ENCODE measurements around the gene BATF2.
"Not testable (repeated sequence)": the region's sequence is repeated elsewhere in the genome, so short reads cannot be mapped to it uniquely, and the experiment has no call there.

The BATF2 gene

DNA sequence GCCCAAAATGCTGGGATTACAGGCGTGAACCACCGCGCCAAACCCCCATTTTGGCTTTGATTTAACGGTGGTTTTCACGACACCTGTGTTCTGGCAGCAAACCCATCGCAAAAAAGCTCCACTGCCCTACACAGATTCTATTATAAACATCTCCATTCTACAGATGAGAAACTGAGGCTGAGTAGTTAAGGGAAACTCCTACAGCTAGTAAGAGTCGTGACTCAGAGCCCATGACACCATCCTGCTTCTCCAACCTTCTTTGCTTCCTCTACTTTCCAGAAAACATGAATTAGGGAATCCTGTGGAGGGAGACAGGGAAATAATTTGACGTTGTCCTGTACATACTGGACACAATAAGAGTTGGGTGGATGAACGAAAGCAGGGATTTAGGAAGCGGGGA is 30.0 kb upstream of the BATF2 start:
- ATAC-seq (replicated peaks; ENCODE audit: extremely low read depth, poor library complexity, severe bottlenecking) (no peak), DNase-seq (ENCODE audit: low spot score in 2 of 2) (no peak)
- peaks cover 14% of the 10 kb centered on the region for H3K4me1 Mint-ChIP-seq
- H3K27ac Mint-ChIP-seq (ENCODE audit: low read depth), result no peak overlapping the region
- no peaks in the 10 kb centered on the region for H3K9me3 Mint-ChIP-seq
- peaks cover 10% of the 10 kb centered on the region for H3K36me3 Mint-ChIP-seq (ENCODE audit: insufficient read depth)
- peak overlapping the region; percentile 48 for H3K4me3 Mint-ChIP-seq
- H3K27me3 Mint-ChIP-seq, result no peaks in the 10 kb centered on the region

DNA sequence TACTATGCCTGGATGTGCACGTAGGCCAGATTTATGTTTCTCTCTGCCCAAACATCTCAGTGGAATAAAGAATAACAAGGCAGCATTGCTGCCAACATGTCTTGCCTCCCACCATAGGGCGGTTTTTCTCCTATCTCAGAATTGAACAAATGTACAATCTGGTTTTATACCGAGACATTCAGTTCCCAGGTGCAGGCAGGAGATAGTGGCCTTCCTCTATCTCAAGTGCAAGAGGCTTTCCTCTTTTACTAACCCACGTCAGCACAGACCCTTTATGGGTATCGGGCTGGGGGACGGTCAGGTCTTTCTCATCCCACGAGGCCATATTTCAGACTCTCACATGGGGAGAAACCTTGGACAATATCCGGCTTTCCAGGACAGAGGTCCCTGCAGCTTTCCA is 26.7 kb upstream of the BATF2 start:
- H3K9me3 Mint-ChIP-seq; H3K27me3 Mint-ChIP-seq; H3K4me3 Mint-ChIP-seq; DNase-seq (ENCODE audit: low spot score in 2 of 2); ATAC-seq (replicated peaks; ENCODE audit: extremely low read depth, poor library complexity, severe bottlenecking): not testable (repeated sequence)
- peak overlapping the region; percentile 67 for H3K27ac Mint-ChIP-seq (ENCODE audit: low read depth)
- peaks cover 14% of the 10 kb centered on the region for H3K4me1 Mint-ChIP-seq
- peaks cover 11% of the 10 kb centered on the region for H3K36me3 Mint-ChIP-seq (ENCODE audit: insufficient read depth)

DNA sequence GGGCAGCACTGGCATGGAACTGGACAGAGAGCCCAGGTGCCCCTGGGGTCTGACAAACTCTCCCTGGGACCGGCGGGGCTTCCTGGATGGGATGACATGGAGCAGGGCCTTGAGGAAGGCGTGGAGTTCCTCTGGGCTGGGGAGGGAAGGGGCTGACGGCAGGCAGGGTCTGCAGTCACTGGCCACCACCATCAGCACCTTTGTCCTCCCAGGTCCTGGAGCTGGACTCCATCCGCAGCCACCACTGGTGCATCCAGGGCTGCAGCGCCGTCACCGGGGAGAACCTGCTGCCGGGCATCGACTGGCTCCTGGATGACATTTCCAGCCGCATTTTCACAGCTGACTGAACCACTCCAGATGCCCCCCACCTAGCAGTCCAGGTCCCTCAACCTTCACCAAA is 24.7 kb upstream of the BATF2 start:
- H3K27me3 Mint-ChIP-seq, result no peaks in the 10 kb centered on the region
- ATAC-seq (replicated peaks; ENCODE audit: extremely low read depth, poor library complexity, severe bottlenecking) (no peak), DNase-seq (ENCODE audit: low spot score in 2 of 2) (no peak)
- no peak overlapping the region for H3K4me3 Mint-ChIP-seq
- H3K27ac Mint-ChIP-seq (ENCODE audit: low read depth), result no peak overlapping the region
- H3K36me3 Mint-ChIP-seq (ENCODE audit: insufficient read depth), result peaks cover 9% of the 10 kb centered on the region
- H3K9me3 Mint-ChIP-seq, result no peaks in the 10 kb centered on the region
- peaks cover 4% of the 10 kb centered on the region for H3K4me1 Mint-ChIP-seq

DNA sequence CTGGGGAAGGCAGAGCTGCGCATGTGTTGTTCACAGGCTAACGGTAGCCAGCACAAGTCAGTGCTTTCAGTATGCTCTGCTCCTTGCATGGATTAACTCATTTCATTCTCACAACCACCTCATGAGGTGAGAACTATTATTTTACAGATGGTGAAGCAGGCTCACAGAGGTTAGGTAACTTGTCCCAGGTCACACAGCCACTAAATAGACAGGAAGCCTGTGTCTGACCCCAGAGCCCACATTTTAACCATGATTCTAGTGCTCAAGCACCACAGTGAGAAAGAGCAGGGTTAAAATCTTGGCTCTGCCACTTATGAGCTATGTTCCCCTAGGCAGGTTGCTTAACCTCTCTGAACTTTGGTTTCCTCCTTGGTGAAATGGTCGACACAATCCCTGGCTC is 24.2 kb upstream of the BATF2 start:
- DNase-seq (ENCODE audit: low spot score in 2 of 2) (no peak), ATAC-seq (replicated peaks; ENCODE audit: extremely low read depth, poor library complexity, severe bottlenecking) (peak; percentile 58)
- Mint-ChIP-seq H3K4me3 (no peak overlapping the region), H3K27ac (ENCODE audit: low read depth) (no peak overlapping the region), H3K4me1 (peaks cover 9% of the 10 kb centered on the region), H3K9me3 (no peaks in the 10 kb centered on the region), H3K27me3 (no peaks in the 10 kb centered on the region), H3K36me3 (ENCODE audit: insufficient read depth) (peaks cover 8% of the 10 kb centered on the region)

DNA sequence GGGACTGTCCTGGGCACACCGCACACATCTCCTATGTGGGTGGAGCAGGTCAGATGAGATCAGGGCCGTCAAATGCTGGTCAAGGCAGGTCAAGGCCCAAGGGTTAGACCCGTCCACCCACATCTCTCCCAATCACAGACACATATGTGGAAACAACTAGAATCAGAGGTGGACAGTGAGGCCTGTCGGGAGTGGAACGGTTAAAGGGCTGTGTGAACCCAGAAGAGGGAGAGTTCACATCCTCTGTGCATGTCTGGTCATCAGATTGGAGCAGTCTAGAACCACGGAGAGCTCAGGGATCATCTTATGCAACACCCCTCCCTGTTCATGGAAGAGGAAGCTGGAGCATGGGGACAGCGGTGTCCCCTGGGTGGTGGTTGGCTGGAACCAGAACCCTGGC is 23.1 kb upstream of the BATF2 start:
- DNase-seq (ENCODE audit: low spot score in 2 of 2) (no peak), ATAC-seq (replicated peaks; ENCODE audit: extremely low read depth, poor library complexity, severe bottlenecking) (no peak)
- Mint-ChIP-seq H3K4me3 (no peak overlapping the region), H3K27me3 (no peaks in the 10 kb centered on the region), H3K9me3 (no peaks in the 10 kb centered on the region), H3K36me3 (ENCODE audit: insufficient read depth) (peaks cover 8% of the 10 kb centered on the region), H3K27ac (ENCODE audit: low read depth) (no peak overlapping the region), H3K4me1 (peaks cover 15% of the 10 kb centered on the region)

DNA sequence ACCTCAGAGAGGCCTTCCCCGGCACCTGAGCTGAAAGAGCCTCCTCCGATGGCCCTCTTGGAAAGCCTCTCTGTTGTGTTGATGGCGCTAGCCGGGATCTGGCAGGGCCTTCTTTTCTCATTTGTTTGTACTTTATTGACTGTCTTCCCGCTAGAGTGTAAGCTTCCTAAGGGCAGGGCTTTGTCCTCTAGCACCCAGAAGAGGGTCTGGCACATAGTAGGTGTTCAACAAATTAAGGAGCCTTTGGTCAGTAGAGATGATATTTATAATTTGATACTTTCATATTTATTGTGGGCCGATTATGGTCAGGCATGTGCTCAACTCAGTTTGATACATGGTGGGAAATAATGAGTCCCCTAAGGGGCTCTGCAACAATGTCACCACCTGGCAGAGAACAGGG is 21.2 kb upstream of the BATF2 start:
- no peak for ATAC-seq (replicated peaks; ENCODE audit: extremely low read depth, poor library complexity, severe bottlenecking)
- peaks cover 23% of the 10 kb centered on the region for H3K4me1 Mint-ChIP-seq
- peaks cover 9% of the 10 kb centered on the region for H3K36me3 Mint-ChIP-seq (ENCODE audit: insufficient read depth)
- H3K27me3 Mint-ChIP-seq, result no peaks in the 10 kb centered on the region
- DNase-seq (ENCODE audit: low spot score in 2 of 2), result no peak
- H3K4me3 Mint-ChIP-seq, result no peak overlapping the region
- H3K9me3 Mint-ChIP-seq, result no peaks in the 10 kb centered on the region
- H3K27ac Mint-ChIP-seq (ENCODE audit: low read depth), result no peak overlapping the region

DNA sequence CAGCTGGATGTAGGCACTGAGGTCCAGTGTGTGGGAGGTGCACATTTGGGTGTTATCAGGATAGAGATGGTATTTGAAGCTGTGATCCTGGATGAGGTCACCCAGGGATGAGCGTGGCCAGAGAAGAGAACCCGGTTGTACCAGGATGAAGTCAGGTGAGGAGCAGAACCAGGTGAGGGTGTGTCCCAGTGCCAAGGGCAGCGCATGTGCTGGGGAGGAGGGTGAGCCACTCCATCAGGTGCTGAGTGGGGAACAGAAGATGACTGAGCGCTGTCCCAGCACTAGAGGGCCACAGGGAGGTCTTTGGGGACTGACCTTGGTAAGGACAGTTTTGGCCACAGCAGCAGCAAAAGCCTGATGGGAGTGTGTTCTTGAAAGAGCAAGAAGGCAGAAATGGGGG is 19.9 kb upstream of the BATF2 start:
- no peak for DNase-seq (ENCODE audit: low spot score in 2 of 2)

DNA sequence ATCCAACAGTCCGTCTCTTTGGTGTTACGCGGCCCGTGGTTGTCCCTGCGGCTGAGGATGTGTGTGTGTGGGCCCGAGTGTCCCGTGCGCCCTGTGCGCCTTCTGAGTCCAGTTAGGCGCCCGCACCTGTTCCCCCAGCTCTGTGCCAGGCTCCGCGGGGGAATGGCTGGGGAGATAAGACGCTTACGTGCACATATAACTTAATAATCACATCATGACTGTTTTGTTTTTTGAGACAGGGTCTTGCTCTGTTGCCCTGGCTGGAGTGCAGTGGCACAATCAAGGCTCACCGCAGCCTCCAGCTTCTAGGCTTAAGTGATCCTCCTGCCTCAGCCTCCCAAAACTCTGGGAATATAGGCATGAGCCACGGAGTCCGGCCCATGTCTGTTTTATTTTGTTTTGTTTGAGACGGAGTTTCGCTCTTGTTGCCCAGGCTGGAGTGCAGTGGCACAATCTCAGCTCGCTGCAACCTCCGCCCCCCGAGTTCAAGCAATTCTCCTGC is 18.0 kb upstream of the BATF2 start:
- peaks cover 4% of the 10 kb centered on the region for H3K36me3 Mint-ChIP-seq (ENCODE audit: insufficient read depth)
- peak overlapping the region; percentile 61 for H3K27ac Mint-ChIP-seq (ENCODE audit: low read depth)
- H3K4me1 Mint-ChIP-seq, result peaks cover 25% of the 10 kb centered on the region
- no peaks in the 10 kb centered on the region for H3K27me3 Mint-ChIP-seq
- ATAC-seq (replicated peaks; ENCODE audit: extremely low read depth, poor library complexity, severe bottlenecking) (no peak), DNase-seq (ENCODE audit: low spot score in 2 of 2) (no peak)
- peak overlapping the region; percentile 81 for H3K4me3 Mint-ChIP-seq
- H3K9me3 Mint-ChIP-seq, result no peaks in the 10 kb centered on the region

More for the DNA sequence above, 19.9 kb upstream of the BATF2 start:
- Mint-ChIP-seq H3K4me3 (no peak overlapping the region), H3K36me3 (ENCODE audit: insufficient read depth) (peaks cover 9% of the 10 kb centered on the region), H3K4me1 (peaks cover 25% of the 10 kb centered on the region), H3K9me3 (no peaks in the 10 kb centered on the region), H3K27ac (ENCODE audit: low read depth) (peak overlapping the region; percentile 36), H3K27me3 (no peaks in the 10 kb centered on the region)
- ATAC-seq (replicated peaks; ENCODE audit: extremely low read depth, poor library complexity, severe bottlenecking), result no peak

DNA sequence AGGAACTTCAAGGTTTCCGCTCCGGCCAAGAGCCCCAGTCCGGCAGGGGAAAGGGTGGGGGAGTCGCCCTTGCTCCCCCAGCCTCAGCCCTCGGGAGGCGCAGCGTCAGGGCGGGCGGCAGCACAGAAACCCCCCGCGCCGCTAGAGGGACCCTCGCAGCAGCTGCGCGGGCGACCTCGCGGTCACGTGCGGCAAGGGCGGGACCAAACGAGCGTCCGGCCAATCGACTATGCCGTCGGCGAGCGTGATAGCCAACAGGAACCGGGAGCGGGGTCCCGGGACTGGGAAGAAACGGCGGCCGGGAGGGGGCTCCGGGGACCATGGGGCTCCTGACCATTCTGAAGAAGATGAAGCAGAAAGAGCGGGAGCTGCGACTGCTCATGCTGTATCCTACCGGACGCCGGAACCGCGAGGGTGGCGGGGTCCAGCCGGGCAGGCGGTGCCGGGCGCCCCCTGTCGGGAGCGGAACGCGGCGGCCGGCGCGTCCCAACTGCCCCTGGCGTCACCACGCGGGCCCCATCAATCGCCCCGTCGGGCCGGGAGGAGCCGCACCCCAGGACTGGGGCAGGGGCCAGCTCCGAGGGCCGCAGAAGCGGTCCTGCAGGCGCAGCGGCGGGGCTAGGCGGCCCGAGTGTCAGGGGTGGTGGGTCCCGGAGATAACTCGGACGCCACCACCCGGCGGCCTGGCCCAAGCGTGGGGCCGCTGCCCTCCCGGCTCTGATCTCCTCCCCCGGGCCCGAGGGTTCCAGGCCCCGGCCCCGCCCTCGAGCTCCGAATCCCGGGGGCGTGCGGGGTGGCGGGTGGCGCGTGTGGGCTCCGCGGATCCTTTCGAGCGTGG is 17.3 kb upstream of the BATF2 start, which contains the start of gene ARL2:
Gene ARL2 (plus strand): TSS at position 273 of the 838 bp plus-strand sequence. CDS start 48 bp downstream, at position 321.
- H3K27me3 Mint-ChIP-seq, result no peaks in the 10 kb centered on the region
- H3K4me1 Mint-ChIP-seq, result peaks cover 25% of the 10 kb centered on the region
- H3K9me3 Mint-ChIP-seq, result no peaks in the 10 kb centered on the region
- peaks cover 4% of the 10 kb centered on the region for H3K36me3 Mint-ChIP-seq (ENCODE audit: insufficient read depth)
- DNase-seq (ENCODE audit: low spot score in 2 of 2) (peak; percentile 78), ATAC-seq (replicated peaks; ENCODE audit: extremely low read depth, poor library complexity, severe bottlenecking) (peak; percentile 74)
- peak within 1 kb of the TSS; percentile 93 for H3K27ac Mint-ChIP-seq (ENCODE audit: low read depth)
- H3K4me3 Mint-ChIP-seq, result peak within 1 kb of the TSS; percentile 87

DNA sequence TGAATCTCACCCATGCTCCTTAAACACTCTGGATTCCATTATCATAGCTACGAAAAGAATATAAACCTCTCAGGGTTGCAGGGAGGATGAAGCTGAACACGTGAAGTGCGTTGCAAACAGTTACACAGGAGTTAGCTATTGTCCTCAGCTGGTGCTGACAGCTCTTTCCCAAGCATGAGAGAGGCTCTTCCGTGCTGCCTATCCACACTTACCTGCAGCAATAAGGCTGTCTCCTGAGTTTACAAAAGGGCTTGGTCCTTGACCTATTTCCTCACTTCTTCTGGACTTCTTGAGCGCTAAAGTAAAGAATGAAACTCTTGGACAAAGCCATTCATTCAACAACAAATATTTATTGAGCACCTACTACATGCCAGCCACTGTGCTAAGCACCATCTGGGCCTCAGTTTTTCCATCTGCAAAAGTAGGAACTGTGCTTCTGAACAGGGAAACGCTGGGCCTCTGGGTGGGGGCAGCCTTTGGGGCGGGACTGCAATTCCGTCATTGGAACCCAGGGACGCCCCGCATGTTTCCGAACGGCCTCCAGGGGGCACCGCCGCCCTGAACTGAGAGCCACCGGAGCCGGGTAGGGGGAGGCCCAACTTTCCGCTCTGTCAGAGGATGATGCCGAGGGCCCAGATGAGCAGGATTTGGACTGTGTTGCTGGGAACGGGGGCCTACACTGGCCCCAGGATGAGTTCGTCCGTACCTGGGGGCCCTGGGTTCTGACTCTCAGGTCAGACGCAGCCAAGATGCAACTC is 16.5 kb upstream of the BATF2 start:
- peak; percentile 81 to 89 for DNase-seq (ENCODE audit: low spot score in 2 of 2)
- H3K9me3 Mint-ChIP-seq, result no peaks in the 10 kb centered on the region
- peaks cover 4% of the 10 kb centered on the region for H3K36me3 Mint-ChIP-seq (ENCODE audit: insufficient read depth)

DNA sequence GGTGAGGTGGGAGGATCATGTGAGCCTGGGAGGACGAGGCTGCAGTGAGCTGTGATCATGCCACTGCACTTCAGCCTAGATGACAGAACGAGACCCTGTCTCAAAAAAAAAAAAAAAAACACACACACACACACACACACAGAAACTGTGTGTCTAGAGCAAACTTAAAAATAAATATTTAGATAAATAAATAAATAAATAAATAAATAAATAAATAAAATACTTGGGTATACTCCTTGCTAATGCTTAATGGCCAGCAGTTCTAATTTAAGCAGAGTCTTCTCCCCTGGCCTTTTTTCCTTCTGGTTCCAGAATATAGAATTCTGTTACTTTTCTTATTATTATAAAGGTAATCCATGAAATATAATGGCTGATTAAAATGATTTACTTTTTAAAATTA is 12.1 kb upstream of the BATF2 start:
- Mint-ChIP-seq H3K36me3 (ENCODE audit: insufficient read depth) (peaks cover 3% of the 10 kb centered on the region), H3K27ac (ENCODE audit: low read depth) (no peak overlapping the region), H3K4me1 (peaks cover 10% of the 10 kb centered on the region), H3K27me3 (peaks cover 12% of the 10 kb centered on the region), H3K4me3 (no peak overlapping the region), H3K9me3 (no peaks in the 10 kb centered on the region)
- DNase-seq (ENCODE audit: low spot score in 2 of 2) (no peak), ATAC-seq (replicated peaks; ENCODE audit: extremely low read depth, poor library complexity, severe bottlenecking) (no peak)

More for the DNA sequence above, 16.5 kb upstream of the BATF2 start:
- peak; percentile 93 for ATAC-seq (replicated peaks; ENCODE audit: extremely low read depth, poor library complexity, severe bottlenecking)
- H3K4me3 Mint-ChIP-seq, result peak overlapping the region; percentile 87
- peaks cover 25% of the 10 kb centered on the region for H3K4me1 Mint-ChIP-seq
- no peaks in the 10 kb centered on the region for H3K27me3 Mint-ChIP-seq
- H3K27ac Mint-ChIP-seq (ENCODE audit: low read depth), result peak overlapping the region; percentile 93

DNA sequence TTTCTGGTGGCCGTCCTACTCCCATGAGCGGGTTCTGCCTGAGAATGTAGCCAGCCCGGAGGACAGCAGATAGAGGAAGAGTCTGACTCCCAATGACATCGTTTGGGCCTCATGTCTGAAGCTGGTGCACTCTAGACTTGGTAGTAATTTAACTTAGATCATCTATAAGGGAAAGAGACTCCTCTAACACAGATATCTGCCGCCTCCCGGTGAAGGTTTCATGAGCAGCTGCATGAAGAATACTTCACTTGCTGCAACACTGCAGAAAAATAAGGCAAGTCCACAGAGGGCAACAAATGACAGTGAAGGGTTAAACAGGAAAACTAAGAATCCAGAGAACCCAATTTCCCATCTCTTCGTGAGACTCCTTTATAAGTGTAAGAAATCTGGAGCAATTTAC is 11.2 kb upstream of the BATF2 start:
- Mint-ChIP-seq H3K27me3 (peaks cover 12% of the 10 kb centered on the region), H3K4me1 (peaks cover 3% of the 10 kb centered on the region), H3K4me3 (no peak overlapping the region), H3K9me3 (no peaks in the 10 kb centered on the region), H3K27ac (ENCODE audit: low read depth) (no peak overlapping the region), H3K36me3 (ENCODE audit: insufficient read depth) (no peaks in the 10 kb centered on the region)
- ATAC-seq (replicated peaks; ENCODE audit: extremely low read depth, poor library complexity, severe bottlenecking), result no peak
- DNase-seq (ENCODE audit: low spot score in 2 of 2), result no peak
